ENCODE results near the gene BIN1.

Gene BIN1, protein sequence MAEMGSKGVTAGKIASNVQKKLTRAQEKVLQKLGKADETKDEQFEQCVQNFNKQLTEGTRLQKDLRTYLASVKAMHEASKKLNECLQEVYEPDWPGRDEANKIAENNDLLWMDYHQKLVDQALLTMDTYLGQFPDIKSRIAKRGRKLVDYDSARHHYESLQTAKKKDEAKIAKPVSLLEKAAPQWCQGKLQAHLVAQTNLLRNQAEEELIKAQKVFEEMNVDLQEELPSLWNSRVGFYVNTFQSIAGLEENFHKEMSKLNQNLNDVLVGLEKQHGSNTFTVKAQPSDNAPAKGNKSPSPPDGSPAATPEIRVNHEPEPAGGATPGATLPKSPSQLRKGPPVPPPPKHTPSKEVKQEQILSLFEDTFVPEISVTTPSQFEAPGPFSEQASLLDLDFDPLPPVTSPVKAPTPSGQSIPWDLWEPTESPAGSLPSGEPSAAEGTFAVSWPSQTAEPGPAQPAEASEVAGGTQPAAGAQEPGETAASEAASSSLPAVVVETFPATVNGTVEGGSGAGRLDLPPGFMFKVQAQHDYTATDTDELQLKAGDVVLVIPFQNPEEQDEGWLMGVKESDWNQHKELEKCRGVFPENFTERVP

DNA sequence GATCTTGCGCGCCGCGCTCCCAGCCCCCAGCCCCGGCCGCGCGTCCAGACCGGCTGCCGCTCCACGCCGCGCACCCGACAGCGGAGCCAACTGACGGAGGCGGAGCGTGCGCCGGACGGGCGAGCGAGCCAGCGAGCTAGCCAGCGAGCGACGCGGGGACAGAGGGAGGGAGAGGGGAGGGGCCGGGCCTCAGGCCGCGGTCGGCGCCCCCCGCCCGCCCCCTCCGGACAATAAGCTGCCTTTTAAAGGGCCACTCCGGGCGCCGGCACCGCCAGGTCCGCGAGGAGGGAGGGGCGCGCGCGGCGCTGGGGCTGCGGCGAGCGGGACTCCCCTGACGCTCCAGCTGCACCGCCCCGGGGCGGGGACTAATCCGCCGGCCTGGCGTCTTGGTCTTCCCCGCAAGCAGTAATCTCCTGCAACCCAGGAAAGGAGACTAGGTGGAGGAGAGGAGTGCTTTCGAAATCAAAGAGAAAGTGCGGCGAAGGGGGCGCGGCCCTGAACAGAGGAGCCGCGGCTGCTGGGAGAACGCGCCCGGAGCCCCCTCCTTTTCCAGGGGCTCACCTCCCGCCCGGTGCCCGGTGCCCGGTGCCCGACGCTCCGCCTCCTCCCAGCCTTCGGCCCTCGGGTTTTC, at the start of gene BIN1:
TSS of gene BIN1 (minus strand) at position 164 of the 631 bp plus-strand sequence. CDS start 211 bp downstream, outside the sequence.
- DNase-seq = peak; percentile 79

DNA sequence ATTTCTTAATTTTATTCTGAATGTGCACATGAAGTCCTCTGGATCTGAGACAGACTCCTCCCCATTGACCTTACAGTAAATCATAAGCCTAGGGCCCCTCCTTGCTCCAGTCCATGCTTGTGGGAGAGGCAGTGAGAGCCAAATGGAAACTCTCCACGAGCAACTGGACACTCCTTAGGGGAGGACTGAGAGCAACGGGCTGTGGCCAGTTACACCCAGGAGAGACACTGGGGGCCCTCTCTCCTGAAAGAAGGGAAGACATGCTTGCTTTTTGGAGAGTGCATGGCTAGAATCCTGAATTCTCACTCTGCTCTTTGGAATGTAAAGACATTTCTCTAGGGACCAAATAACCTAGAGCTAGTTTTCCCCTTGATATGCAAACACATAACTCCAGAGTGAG, 49.0 kb upstream of the BIN1 start:
- DNase-seq = no peak

DNA sequence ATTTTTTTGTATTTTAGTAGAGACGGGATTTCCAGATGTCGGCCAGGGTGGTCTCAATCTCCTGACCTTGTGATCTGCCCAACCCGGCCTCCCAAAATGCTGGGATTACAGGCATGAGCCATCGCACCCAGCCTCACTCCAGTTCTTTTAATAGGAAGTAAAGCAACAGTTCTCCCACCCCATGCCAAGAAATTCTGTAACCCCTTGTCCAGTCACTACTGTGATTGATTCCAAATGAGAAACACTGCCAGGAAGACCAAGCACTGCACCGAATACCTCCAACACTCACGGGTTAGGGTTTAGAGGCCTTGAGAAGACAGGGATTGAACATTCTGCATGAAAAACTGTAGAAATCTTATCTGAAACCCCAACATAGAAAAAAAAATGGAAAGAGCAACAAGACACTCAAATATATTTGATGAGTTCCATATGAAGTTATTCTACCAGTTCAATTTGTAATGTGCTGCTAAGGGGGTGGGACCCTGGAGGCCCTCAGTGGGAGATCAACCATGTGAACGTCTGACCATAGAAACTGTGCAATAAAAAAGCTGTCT, 48.2 kb upstream of the BIN1 start:
- DNase-seq = no peak

- no peak for DNase-seq
These were observed 47.4 kb upstream of the BIN1 start for GRCh38 chr2:127154396-127154795.

- no peak for DNase-seq
These were observed 46.8 kb upstream of the BIN1 start for GRCh38 chr2:127153691-127154158.

DNA sequence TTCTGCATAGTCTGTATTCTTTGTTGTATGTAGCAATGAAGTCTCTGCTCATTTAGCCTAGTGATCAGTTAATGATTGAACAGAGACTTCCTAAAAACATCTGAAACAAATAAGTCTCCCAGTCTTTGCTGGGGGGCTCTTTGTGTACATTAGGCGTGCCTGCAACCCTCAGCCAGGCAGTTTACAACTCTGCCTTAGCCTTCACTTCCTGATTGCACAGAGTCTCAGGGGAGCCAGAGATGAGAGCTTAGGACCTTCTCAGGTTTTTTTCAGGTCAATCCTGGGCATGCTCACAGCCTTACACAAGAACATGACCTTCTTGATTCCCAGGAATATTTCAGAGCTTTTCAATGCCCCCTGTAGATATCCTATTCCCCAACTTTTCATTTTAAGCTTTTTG, 44.0 kb upstream of the BIN1 start:
- DNase-seq = no peak

GRCh38 chr2:127149384-127149783, 42.4 kb upstream of the BIN1 start:
- no peak for DNase-seq

GRCh38 chr2:127146820-127147502, 40.0 kb upstream of the BIN1 start:
- no peak for DNase-seq

DNA sequence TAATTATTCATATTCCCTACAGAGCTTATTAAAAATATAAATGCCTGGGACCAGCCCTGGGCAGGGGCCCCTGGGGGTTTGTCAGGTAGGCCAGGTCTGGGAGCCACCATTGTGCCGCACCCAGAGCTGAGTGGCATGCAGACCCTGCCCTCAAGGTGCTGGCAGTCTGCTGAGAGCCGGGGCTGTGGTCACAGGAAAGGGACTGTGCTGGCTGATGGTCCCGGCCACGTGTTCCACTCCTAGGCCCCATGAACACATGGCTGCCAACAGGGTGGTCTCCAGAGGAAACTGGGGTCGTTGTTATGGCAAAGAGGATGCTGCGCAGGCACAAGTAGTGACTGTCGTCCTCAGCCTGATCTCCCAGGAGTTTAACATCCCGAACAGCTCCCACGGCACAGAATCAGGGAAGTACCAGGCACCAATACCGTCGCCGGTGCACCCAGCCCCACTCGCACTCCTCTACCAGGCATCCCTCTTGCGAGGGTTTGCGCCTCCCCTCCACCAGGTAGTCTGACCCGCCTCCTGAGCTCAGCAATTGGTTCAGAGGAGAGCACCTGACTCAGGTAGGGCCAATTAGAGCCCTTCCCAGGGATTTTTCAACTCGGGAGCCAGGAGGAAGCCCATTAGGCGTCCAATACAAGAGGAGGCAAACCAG, 39.2 kb upstream of the BIN1 start:
- no peak for DNase-seq

DNA sequence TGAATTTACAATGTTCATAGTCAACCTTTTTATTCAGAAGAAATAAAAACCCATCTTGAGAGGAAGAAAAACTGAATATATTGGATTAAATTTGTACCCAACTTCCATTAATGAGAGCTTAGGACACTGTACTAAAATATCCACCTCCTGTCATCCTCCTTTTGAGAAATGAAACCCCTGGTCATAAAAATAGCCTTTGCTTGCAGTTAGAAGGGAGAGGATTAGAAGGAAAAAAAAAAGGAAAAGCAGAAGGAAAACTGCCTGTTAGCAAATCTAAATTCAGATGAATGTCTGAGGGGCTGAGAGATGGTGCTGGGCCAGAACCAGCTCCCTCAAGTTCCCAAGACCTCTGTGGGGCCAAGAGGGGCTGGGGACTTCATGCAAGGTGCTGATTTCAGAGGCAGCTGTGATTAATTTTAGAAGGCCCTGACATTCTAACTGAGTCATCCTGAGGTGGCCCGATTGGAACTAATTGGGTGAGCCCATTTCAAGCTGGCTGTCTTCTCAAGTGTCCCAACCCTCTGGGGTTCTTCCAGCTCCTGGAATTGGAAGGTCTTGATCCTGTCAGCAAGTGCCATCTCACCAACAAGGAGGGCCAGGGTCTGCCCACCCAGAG, 38.4 kb upstream of the BIN1 start:
- DNase-seq = no peak

DNA sequence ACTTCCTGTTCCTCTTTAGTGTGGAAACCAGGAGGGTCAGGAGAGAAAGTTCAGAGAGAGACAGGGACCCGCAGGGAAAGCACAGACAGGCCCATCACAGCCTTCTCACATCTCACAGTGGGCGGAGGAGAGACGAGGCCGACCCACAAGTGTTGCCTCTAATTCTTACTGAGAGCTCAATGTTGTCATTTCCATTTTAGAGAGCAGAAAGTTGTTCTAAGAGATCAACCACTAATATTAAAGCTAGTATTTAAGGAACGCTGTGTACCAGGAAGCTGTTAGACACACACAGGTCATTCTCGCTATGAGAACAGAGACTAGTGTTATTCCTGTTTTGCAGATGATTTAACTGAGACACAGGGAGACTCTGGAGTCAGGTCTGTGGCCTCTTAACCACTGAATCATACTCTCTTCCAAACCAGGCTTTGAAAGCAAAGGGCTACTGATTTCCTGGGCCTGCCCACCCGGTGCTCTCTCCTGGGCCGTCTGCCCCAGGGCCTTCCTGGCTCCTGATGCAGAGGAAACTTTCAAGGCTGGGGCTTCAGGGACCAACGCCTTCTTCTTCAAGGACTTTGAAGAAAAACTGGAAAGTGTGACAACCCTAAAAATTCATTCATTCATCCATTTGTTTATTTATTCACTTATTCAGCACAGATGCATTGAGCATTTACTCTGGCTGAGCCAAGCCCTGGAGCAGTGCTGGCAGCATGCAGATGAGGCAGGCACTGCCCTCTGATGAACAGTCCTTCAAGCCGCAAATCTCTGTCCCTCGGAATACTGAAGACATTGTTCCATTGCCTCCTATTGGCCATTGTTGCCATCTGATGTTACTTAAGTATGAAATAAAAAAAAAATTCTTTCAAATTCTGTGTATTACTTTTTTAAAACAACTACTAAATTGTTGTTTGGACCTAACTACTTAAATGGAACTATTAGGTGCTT, 37.2 kb upstream of the BIN1 start:
- DNase-seq = peak; percentile 0

DNA sequence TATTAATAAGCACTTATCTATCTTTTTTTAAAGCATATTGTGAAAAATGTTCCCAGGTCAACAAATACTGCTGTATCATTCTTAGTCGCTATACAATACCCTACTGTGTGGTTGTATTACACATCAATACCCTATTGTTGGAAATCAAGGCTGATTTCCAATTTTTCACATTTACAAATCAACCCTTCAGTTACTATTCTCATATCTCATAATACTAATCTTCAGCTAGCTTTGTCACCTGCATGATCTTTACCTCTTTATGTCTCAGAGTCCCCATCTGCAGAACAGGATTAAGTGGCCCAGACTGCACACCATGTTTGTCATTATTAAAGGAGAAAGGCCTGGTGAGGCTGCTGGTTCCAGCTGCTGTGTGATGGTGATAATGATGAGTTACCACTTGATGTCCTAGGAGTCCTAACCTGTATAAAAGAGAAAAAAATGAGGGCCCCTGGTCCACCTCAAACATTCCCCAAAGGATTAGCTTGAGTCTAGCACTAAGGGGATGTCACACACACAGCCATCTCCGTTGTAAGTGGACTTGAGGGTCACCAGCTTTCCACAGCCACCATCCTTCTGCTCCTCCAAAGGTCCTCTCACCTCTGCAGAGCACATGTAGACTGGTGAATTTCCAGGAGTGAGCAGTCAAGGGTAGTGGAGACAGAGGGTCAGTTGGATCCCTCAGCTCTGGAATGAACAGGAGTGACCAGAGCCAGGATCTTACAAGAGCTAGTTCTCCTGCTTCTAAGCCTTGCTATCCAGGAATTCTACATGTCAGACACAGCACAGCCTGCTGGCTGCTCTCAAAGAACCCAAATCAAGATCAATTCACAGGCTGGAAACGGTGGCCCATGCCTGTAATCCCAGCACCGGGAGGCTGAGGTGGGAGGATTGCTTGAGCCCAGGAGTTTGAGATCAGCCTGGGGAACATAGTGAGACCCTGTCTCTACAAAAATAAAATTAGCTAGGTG, 36.0 kb upstream of the BIN1 start:
- DNase-seq = no peak

- no peak for DNase-seq
These were observed 33.6 kb upstream of the BIN1 start for GRCh38 chr2:127140538-127140937.

GRCh38 chr2:127139766-127140165, 32.8 kb upstream of the BIN1 start:
- no peak for DNase-seq

GRCh38 chr2:127138281-127138680, 31.3 kb upstream of the BIN1 start:
- DNase-seq = no peak

DNA sequence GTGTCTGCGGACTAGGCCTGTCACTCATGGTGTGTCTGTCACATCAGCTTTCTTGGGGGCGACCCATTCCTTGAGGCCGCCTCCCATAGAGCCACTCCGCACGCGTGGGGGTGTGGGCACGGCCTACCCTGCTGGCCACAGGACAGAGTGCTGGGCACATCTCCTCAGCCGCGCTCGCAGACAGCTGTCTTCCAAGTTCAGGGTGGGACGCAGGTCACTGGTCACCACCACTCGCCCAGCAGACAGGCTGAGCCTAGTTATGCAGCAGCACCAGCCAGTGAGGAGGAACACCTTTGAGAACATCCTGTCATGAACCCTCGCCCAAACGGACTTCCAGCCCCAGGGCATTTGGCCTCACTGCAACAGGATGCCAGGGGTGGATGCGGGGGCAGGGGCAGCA, 30.8 kb upstream of the BIN1 start:
- no peak for DNase-seq

GRCh38 chr2:127137225-127137624, 30.3 kb upstream of the BIN1 start:
- DNase-seq = no peak

GRCh38 chr2:127134833-127135830, 28.2 kb upstream of the BIN1 start:
- no peak for DNase-seq

All from NCI-H526 treated with DMSO at 0.1 percent for 48 hours (cell line).